ENCODE data around the gene MYRIP. TPM values are rescaled to one million over a fixed set of nuclear protein-coding genes. Genes with fewer than 3 reads are reported as not detected.

The MYRIP gene
- total RNA-seq, 1 donor, result under 0.01 TPM

DNA sequence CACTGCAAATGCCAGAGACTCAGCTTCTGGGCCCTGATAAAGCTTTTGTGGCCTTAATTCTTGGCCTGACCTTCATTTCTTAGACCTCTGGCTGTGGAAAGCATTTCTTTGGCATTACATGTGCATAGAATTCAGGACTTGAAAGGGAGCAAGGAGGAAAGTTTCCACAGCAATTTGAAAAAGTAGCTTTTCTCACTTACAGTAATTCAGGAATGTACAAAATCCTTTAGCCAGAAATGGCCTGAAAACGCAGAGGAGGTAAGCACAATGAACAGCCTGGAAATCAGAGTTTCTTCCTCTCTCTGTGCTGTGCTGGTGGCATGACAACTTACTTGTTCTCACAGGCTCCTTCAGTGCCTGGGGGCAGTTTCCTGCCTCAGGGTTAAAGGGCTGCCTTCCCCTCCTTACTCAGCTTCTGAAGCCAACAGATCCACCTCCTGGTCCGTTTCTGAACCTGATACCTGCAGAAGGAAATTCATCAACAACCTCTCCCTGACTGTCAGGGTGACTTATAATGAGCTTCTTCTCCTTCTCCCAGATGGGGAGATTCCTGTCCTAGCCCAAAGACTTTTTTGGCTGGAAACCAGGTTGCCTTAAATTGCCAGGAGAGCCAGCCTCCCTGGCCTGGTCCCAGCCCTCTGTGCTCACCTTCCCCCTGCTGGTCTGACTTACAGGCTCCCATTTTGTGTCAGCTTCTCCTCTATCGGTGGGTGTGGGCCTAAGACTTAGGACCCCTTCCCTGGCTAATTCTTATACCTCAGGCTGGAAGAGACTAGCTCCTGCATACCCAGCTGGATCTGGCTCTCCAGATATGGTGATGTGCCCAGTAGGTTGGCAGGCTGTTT, 102.3 kb downstream of the MYRIP start:
- DNase-seq (ENCODE audit: insufficient read length, low spot score, missing footprints), result no peak
- TF ChIP-seq, protein P1, sequence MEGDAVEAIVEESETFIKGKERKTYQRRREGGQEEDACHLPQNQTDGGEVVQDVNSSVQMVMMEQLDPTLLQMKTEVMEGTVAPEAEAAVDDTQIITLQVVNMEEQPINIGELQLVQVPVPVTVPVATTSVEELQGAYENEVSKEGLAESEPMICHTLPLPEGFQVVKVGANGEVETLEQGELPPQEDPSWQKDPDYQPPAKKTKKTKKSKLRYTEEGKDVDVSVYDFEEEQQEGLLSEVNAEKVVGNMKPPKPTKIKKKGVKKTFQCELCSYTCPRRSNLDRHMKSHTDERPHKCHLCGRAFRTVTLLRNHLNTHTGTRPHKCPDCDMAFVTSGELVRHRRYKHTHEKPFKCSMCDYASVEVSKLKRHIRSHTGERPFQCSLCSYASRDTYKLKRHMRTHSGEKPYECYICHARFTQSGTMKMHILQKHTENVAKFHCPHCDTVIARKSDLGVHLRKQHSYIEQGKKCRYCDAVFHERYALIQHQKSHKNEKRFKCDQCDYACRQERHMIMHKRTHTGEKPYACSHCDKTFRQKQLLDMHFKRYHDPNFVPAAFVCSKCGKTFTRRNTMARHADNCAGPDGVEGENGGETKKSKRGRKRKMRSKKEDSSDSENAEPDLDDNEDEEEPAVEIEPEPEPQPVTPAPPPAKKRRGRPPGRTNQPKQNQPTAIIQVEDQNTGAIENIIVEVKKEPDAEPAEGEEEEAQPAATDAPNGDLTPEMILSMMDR (IDR thresholded peaks at IDR 0.05; ENCODE audit: extremely low read depth, low read depth, low read length), result no peak
- Histone ChIP-seq H3K4me3 (ENCODE audit: insufficient read depth, low read length) (no peak overlapping the region), H3K27me3 (ENCODE audit: insufficient read depth, low read length) (no peaks in the 10 kb centered on the region), H4K20me1 (ENCODE audit: insufficient read depth, low read length) (no peaks in the 10 kb centered on the region), H3K4me2 (ENCODE audit: insufficient read depth, low read length) (no peak overlapping the region), H2AFZ (ENCODE audit: low read length) (peak overlapping the region; percentile 40), H3K9me3 (ENCODE audit: low read depth, low read length) (no peaks in the 10 kb centered on the region), H3K36me3 (ENCODE audit: insufficient read depth, low read length) (no peaks in the 10 kb centered on the region), H3K4me1 (ENCODE audit: insufficient read depth, low read length) (peaks cover 15% of the 10 kb centered on the region), H3K27ac (ENCODE audit: low read depth, low read length) (no peak overlapping the region), H3K79me2 (ENCODE audit: insufficient read depth, low read length) (no peaks in the 10 kb centered on the region)

DNA sequence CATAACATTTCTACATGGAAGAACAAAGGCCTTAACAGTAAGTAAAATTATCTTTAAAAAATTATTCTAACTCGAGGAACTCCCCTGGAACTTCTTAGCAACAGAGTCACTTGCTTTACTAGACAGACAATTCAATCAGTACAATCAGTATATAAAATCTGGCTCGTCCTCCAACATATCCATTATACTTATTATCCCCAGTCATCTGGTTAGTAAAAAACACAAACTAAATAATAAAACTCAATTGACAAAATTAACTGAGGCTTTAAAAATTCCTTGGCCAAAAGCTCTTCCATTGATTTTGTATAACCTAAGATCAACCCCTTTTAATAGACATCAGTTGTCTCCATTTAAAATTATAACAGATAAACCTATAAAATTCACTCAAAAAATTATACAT, 105.6 kb downstream of the MYRIP start:
- Histone ChIP-seq H3K79me2 (ENCODE audit: insufficient read depth, low read length) (no peaks in the 10 kb centered on the region), H3K4me1 (ENCODE audit: insufficient read depth, low read length) (peaks cover 18% of the 10 kb centered on the region), H3K4me2 (ENCODE audit: insufficient read depth, low read length) (no peak overlapping the region), H3K9me3 (ENCODE audit: low read depth, low read length) (no peaks in the 10 kb centered on the region), H4K20me1 (ENCODE audit: insufficient read depth, low read length) (no peaks in the 10 kb centered on the region), H2AFZ (ENCODE audit: low read length) (no peak overlapping the region), H3K4me3 (ENCODE audit: insufficient read depth, low read length) (no peak overlapping the region), H3K36me3 (ENCODE audit: insufficient read depth, low read length) (no peaks in the 10 kb centered on the region), H3K27ac (ENCODE audit: low read depth, low read length) (no peak overlapping the region), H3K27me3 (ENCODE audit: insufficient read depth, low read length) (no peaks in the 10 kb centered on the region)
- TF ChIP-seq, protein P1 (IDR thresholded peaks at IDR 0.05; ENCODE audit: extremely low read depth, low read depth, low read length), result no peak
- DNase-seq (ENCODE audit: insufficient read length, low spot score, missing footprints), result no peak

GRCh38 chr3:39917065-39917773, 107.8 kb downstream of the MYRIP start:
- DNase-seq (ENCODE audit: insufficient read length, low spot score, missing footprints), result no peak
- no peaks in the 10 kb centered on the region for H4K20me1 ChIP-seq (ENCODE audit: insufficient read depth, low read length)
- no peak overlapping the region for H3K4me3 ChIP-seq (ENCODE audit: insufficient read depth, low read length)
- no peaks in the 10 kb centered on the region for H3K79me2 ChIP-seq (ENCODE audit: insufficient read depth, low read length)
- H3K4me2 ChIP-seq (ENCODE audit: insufficient read depth, low read length), result peak overlapping the region; percentile 23
- H3K27ac ChIP-seq (ENCODE audit: low read depth, low read length), result no peak overlapping the region
- H3K4me1 ChIP-seq (ENCODE audit: insufficient read depth, low read length), result peaks cover 3% of the 10 kb centered on the region
- no peaks in the 10 kb centered on the region for H3K36me3 ChIP-seq (ENCODE audit: insufficient read depth, low read length)
- TF ChIP-seq, protein P1 (IDR thresholded peaks at IDR 0.05; ENCODE audit: extremely low read depth, low read depth, low read length), result no peak
- H3K9me3 ChIP-seq (ENCODE audit: low read depth, low read length), result no peaks in the 10 kb centered on the region
- no peak overlapping the region for H2AFZ ChIP-seq (ENCODE audit: low read length)
- H3K27me3 ChIP-seq (ENCODE audit: insufficient read depth, low read length), result no peaks in the 10 kb centered on the region

GRCh38 chr3:39919281-39919680, 109.9 kb downstream of the MYRIP start:
- Histone ChIP-seq H3K36me3 (ENCODE audit: insufficient read depth, low read length) (no peaks in the 10 kb centered on the region), H3K4me2 (ENCODE audit: insufficient read depth, low read length) (no peak overlapping the region), H3K27ac (ENCODE audit: low read depth, low read length) (no peak overlapping the region), H3K4me3 (ENCODE audit: insufficient read depth, low read length) (no peak overlapping the region), H3K27me3 (ENCODE audit: insufficient read depth, low read length) (no peaks in the 10 kb centered on the region), H3K4me1 (ENCODE audit: insufficient read depth, low read length) (peaks cover 3% of the 10 kb centered on the region), H3K9me3 (ENCODE audit: low read depth, low read length) (no peaks in the 10 kb centered on the region), H2AFZ (ENCODE audit: low read length) (no peak overlapping the region), H4K20me1 (ENCODE audit: insufficient read depth, low read length) (no peaks in the 10 kb centered on the region), H3K79me2 (ENCODE audit: insufficient read depth, low read length) (no peaks in the 10 kb centered on the region)
- TF ChIP-seq, protein P1 (IDR thresholded peaks at IDR 0.05; ENCODE audit: extremely low read depth, low read depth, low read length), result no peak
- no peak for DNase-seq (ENCODE audit: insufficient read length, low spot score, missing footprints)

Measured in osteoblast (primary cell).